Measurements from ENCODE around the gene MYO1D.

- TF ChIP-seq, protein P1, sequence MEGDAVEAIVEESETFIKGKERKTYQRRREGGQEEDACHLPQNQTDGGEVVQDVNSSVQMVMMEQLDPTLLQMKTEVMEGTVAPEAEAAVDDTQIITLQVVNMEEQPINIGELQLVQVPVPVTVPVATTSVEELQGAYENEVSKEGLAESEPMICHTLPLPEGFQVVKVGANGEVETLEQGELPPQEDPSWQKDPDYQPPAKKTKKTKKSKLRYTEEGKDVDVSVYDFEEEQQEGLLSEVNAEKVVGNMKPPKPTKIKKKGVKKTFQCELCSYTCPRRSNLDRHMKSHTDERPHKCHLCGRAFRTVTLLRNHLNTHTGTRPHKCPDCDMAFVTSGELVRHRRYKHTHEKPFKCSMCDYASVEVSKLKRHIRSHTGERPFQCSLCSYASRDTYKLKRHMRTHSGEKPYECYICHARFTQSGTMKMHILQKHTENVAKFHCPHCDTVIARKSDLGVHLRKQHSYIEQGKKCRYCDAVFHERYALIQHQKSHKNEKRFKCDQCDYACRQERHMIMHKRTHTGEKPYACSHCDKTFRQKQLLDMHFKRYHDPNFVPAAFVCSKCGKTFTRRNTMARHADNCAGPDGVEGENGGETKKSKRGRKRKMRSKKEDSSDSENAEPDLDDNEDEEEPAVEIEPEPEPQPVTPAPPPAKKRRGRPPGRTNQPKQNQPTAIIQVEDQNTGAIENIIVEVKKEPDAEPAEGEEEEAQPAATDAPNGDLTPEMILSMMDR (IDR thresholded peaks at IDR 0.05), result no peak
- TF ChIP-seq EZH2 (IDR thresholded peaks at IDR 0.05; ENCODE audit: borderline replicate concordance, insufficient read depth, low read depth, low read length, poor library complexity, severe bottlenecking), result no peak
Observed at GRCh38 chr17:32445497-32445896, 431.4 kb downstream of the MYO1D start.
